ENCODE measurements around the gene MATR3. TPM values are rescaled to one million over a fixed set of nuclear protein-coding genes. Genes with fewer than 3 reads are reported as not detected.

Gene MATR3
- total and polyA plus RNA-seq, 3 experiments from 2014 or later, result 184 to 364 (median 199) TPM

DNA sequence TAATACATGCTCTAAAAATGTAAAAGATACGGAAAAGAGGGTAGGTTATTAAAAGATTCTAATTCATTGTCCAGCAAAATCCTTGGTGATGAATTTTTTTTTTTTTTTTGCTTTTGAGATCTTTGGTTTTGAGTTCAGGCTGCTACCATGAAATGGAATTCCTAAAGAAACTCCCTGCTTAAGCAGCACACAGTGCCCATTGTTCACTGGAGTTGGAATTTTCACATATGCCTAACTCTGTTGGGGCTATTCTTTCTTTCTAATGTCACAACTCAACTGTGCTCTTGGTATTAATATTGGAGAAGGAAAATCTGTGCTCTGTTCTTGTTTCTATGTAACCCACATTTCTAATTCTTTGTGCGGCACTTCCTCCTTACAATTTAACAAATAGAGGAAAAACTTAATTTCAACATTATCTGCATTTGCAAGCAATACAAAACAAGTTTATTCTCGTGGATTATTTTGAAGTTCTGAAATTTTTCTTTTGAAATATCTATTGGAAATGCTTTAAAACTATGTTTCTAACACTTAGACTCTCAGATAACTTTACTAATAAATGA lies 21.6 kb downstream of the MATR3 start:
- DNase-seq, result no peak
- ChIA-PET CTCF (no interaction called here), POLR2A (interaction anchor here (0.6 kb wide), 1 partner anchor 15 kb away, joined by 3 read pairs; no protein-coding TSS in a partner anchor)
- no peaks in the 10 kb centered on the region for H3K27me3 ChIP-seq (ENCODE audit: insufficient read depth, low read length, poor library complexity, severe bottlenecking)
- peaks cover 43 to 56% (median 55%) of the 10 kb centered on the region in 3 donors for H3K4me1 Mint-ChIP-seq
- no peaks in the 10 kb centered on the region for H3K9me3 ChIP-seq (ENCODE audit: low read length)
- no peaks in the 10 kb centered on the region for H3K27me3 Mint-ChIP-seq
- no peak overlapping the region for H3K27ac ChIP-seq (ENCODE audit: low read depth, low read length)
- H3K36me3 ChIP-seq (ENCODE audit: insufficient read depth, low read length), result peaks cover 48% of the 10 kb centered on the region
- no peaks in the 10 kb centered on the region for H3K9me3 Mint-ChIP-seq
- no peak overlapping the region for H3K4me3 ChIP-seq (ENCODE audit: low read length)
- H3K36me3 Mint-ChIP-seq, result peaks cover 4 to 64% (median 6%) of the 10 kb centered on the region in 3 donors
- peak overlapping the region in 1 of 8 donors; percentile 13 for H3K27ac Mint-ChIP-seq
- H3K4me1 ChIP-seq (ENCODE audit: insufficient read depth, low read length), result peaks cover 43% of the 10 kb centered on the region
- H3K4me3 Mint-ChIP-seq, result peak overlapping the region in 2 of 7 donors; percentile 10 to 33

DNA sequence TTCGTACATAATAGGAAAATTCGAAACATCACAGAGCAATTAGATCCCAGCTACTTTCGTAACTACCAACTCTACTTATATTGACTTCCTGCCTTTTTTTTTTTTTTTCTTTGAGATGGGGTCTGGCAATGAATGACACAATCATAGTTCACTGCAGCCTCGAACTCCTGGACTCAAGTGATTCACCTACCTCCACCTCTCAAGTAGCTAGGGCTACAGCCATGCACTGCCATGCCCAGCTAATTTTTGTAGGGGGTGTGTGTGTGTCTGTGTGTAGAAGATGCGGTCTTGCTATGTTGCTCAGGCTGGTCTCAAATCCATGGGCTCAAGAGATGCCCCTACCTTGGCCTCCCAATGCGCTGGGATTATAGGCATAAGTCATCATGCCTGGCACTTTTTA lies 42.3 kb downstream of the MATR3 start:
- peaks cover 3 to 21% (median 4%) of the 10 kb centered on the region in 3 donors for H3K36me3 Mint-ChIP-seq
- Histone ChIP-seq H3K4me3 (ENCODE audit: low read length) (no peak overlapping the region), H3K27me3 (ENCODE audit: insufficient read depth, low read length, poor library complexity, severe bottlenecking) (no peaks in the 10 kb centered on the region), H3K9me3 (ENCODE audit: low read length) (no peaks in the 10 kb centered on the region), H3K36me3 (ENCODE audit: insufficient read depth, low read length) (peaks cover 5% of the 10 kb centered on the region), H3K27ac (ENCODE audit: low read depth, low read length) (no peak overlapping the region), H3K4me1 (ENCODE audit: insufficient read depth, low read length) (peaks cover 4% of the 10 kb centered on the region)
- ChIA-PET POLR2A (interaction anchor here (0.6 kb wide), 1 partner anchor 62 kb away, joined by 3 read pairs; no protein-coding TSS in a partner anchor), CTCF (no interaction called here)
- DNase-seq, result peak in 1 of 5 donors; percentile 22
- H3K9me3 Mint-ChIP-seq, result no peaks in the 10 kb centered on the region
- H3K4me3 Mint-ChIP-seq, result no peak overlapping the region
- H3K27ac Mint-ChIP-seq, result peak overlapping the region in 7 of 8 donors; percentile 17 to 84 (median 52)
- peaks cover 0 to 2% of the 10 kb centered on the region in 2 donors for H3K27me3 Mint-ChIP-seq
- peaks cover 5 to 22% (median 9%) of the 10 kb centered on the region in 3 donors for H3K4me1 Mint-ChIP-seq

DNA sequence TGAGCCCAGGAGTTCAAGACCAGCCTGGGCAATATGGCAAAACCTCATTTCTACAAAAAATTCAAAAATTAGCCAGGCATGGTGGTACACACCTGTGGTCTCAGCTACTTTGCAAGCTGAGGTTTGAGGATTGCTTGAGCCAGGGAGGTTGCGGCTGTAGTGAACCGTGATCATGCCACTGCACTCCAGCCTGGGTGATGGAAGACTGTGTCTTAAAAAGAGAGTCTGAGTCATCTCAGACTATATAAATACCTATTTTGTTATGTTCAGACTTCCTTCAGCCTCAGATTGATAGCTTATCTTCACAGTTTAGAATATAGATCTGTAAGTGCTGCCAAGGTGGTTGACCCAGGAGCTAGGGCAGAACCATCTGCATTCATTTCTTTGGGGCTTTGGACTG lies 46.5 kb downstream of the MATR3 start:
- ChIA-PET POLR2A (interaction anchor here (2.4 to 3.0 kb wide), 2 partner anchors 45 to 51 kb away, joined by 20 to 68 read pairs; partner anchors contain the start of gene MATR3), CTCF (interaction anchor here (1.5 to 3.0 kb wide), 3 partner anchors 29 to 50 kb away, joined by 3 to 21 read pairs (median 3); partner anchors contain the start of genes MATR3 and MZB1)
- peaks cover 39 to 62% (median 45%) of the 10 kb centered on the region in 3 donors for H3K4me1 Mint-ChIP-seq
- no peak for DNase-seq
- H3K27ac Mint-ChIP-seq, result peak overlapping the region in 1 of 8 donors; percentile 98
- no peaks in the 10 kb centered on the region for H3K27me3 ChIP-seq (ENCODE audit: insufficient read depth, low read length, poor library complexity, severe bottlenecking)
- H3K9me3 Mint-ChIP-seq, result no peaks in the 10 kb centered on the region
- peaks cover 4 to 29% (median 4%) of the 10 kb centered on the region in 3 donors for H3K36me3 Mint-ChIP-seq
- peaks cover 5% of the 10 kb centered on the region for H3K36me3 ChIP-seq (ENCODE audit: insufficient read depth, low read length)
- peak overlapping the region in 1 of 7 donors; percentile 97 for H3K4me3 Mint-ChIP-seq
- peaks cover 33% of the 10 kb centered on the region for H3K4me1 ChIP-seq (ENCODE audit: insufficient read depth, low read length)
- no peak overlapping the region for H3K27ac ChIP-seq (ENCODE audit: low read depth, low read length)
- no peak overlapping the region for H3K4me3 ChIP-seq (ENCODE audit: low read length)
- peaks cover 0 to 2% of the 10 kb centered on the region in 2 donors for H3K27me3 Mint-ChIP-seq
- H3K9me3 ChIP-seq (ENCODE audit: low read length), result no peaks in the 10 kb centered on the region

DNA sequence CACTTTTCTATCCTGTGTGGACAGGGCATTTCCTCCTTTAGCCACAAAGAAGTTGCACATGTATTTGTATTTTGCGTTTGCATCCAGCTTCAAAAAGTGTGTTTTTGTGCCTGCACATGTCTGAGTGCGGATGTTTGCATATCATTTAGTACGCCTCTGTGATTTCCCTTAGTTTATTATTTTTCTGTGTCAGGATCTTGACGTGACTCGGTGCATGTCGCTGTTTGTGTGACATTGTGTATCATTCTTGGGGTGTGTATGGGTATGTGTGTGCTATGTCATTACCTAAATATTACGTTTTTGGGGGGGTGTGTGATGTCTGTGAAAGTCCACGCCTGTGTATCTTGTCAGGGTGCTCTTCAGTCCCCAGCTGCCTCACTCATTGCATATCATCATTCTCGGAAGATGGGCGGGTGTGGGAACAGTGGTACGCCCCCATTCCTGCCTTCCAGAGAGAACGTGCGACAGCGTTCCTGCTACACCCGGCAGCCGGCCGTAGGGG lies 47.7 kb downstream of the MATR3 start:
- no peak for DNase-seq
- H3K4me3 Mint-ChIP-seq, result peak overlapping the region; percentile 93 to 100 (median 97)
- peaks cover 44 to 64% (median 54%) of the 10 kb centered on the region in 3 donors for H3K4me1 Mint-ChIP-seq
- no peaks in the 10 kb centered on the region for H3K27me3 Mint-ChIP-seq
- H3K4me3 ChIP-seq (ENCODE audit: low read length), result peak overlapping the region; percentile 87
- H3K9me3 ChIP-seq (ENCODE audit: low read length), result no peaks in the 10 kb centered on the region
- no peaks in the 10 kb centered on the region for H3K9me3 Mint-ChIP-seq
- peak overlapping the region; percentile 98 to 100 (median 98) for H3K27ac Mint-ChIP-seq
- peaks cover 4 to 37% (median 7%) of the 10 kb centered on the region in 3 donors for H3K36me3 Mint-ChIP-seq
- H3K36me3 ChIP-seq (ENCODE audit: insufficient read depth, low read length), result peaks cover 5% of the 10 kb centered on the region
- ChIA-PET POLR2A (interaction anchor here (0.6 to 3.0 kb wide), 16 partner anchors 12 to 222 kb away, joined by 3 to 68 read pairs (median 6); partner anchors contain the start of genes ECSCR, MATR3, SIL1 and SPATA24), CTCF (interaction anchor here (0.8 to 3.0 kb wide), 16 partner anchors 9 to 90 kb away, joined by 3 to 21 read pairs (median 4); partner anchors contain the start of genes MATR3, MZB1 and SPATA24)
- H3K4me1 ChIP-seq (ENCODE audit: insufficient read depth, low read length), result peaks cover 36% of the 10 kb centered on the region
- peak overlapping the region; percentile 99 for H3K27ac ChIP-seq (ENCODE audit: low read depth, low read length)
- H3K27me3 ChIP-seq (ENCODE audit: insufficient read depth, low read length, poor library complexity, severe bottlenecking), result no peaks in the 10 kb centered on the region

DNA sequence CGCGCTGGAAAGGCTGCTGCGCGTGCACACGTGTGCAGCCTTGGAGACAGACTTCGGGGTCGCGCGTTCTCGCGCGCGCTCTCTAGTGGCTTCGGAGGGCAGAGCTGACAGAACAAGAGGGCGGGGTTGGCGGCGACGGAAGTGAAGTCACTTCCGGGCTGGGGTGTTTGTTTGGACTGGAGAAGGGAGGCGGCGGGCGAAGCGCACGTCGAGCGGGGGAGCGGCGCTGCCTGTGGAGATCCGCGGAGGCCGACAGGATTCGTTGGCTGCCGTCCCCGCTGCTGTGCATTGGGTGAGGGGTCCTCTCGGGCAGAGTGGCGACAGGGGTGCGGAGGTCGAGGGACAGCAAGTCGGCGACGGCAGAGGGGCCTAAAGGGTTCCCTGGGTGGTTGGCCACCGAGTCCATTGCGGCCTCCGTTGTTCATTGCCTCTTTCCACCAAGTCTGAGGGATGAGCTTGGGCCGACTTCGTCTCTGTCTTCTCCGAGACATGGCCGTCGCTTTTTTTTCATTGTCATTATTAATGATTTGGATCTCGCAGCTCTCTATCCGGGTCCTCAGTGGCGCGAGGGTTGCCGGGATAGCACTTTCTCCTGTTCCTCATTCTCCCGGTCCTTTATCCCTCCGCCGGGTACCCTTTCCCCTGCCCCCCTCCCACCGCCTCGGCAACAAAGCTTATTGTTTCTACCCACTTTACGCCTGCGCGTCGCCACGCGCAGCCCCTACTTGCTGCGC lies 48.3 kb downstream of the MATR3 start, which contains the start of gene PAIP2:
Gene PAIP2, plus strand, starts transcription at position 166 of the 734 bp plus-strand sequence. CDS start 21,931 bp downstream, outside the sequence.
- H3K4me1 ChIP-seq (ENCODE audit: insufficient read depth, low read length), result peaks cover 36% of the 10 kb centered on the region
- CTCF ChIA-PET, result interaction anchor here (0.7 to 3.0 kb wide), 19 partner anchors 8 to 176 kb away, joined by 3 to 21 read pairs (median 4); partner anchors contain the start of genes MATR3, MZB1 and SPATA24
- peak; percentile 96 to 98 (median 97) for DNase-seq
- POLR2A ChIA-PET, result interaction anchor here (0.5 to 3.0 kb wide), 33 partner anchors 9 to 799 kb away, joined by 3 to 68 read pairs (median 4); partner anchors contain the start of genes DNAJC18, ECSCR, ETF1 and HSPA9
- no peaks in the 10 kb centered on the region for H3K9me3 ChIP-seq (ENCODE audit: low read length)
- Mint-ChIP-seq H3K9me3 (no peaks in the 10 kb centered on the region), H3K27me3 (no peaks in the 10 kb centered on the region), H3K36me3 (peaks cover 4 to 41% (median 7%) of the 10 kb centered on the region in 3 donors), H3K4me3 (peak within 1 kb of the TSS; percentile 93 to 100 (median 97)), H3K27ac (peak within 1 kb of the TSS; percentile 98 to 100 (median 98)), H3K4me1 (peaks cover 43 to 61% (median 53%) of the 10 kb centered on the region in 3 donors)
- H3K27ac ChIP-seq (ENCODE audit: low read depth, low read length), result peak within 1 kb of the TSS; percentile 99
- H3K27me3 ChIP-seq (ENCODE audit: insufficient read depth, low read length, poor library complexity, severe bottlenecking), result no peaks in the 10 kb centered on the region
- H3K4me3 ChIP-seq (ENCODE audit: low read length), result peak within 1 kb of the TSS; percentile 87
- peaks cover 5% of the 10 kb centered on the region for H3K36me3 ChIP-seq (ENCODE audit: insufficient read depth, low read length)

DNA sequence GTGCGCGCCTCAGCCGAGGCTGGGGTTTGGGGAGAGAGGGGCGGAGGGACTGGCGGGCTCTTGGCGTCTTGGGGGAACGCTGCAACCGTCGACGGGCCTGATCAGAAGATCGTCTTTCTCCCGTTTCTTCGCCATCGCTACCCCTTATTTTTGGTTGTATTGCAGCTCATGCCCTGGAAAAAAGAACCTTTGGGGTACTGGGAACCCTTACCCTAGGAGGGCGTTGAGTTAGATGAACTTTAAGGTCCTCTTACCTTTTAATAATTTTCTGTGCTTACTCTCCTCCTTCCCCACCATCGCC lies 48.8 kb downstream of the MATR3 start:
- peaks cover 47 to 65% (median 56%) of the 10 kb centered on the region in 3 donors for H3K4me1 Mint-ChIP-seq
- Histone ChIP-seq H3K36me3 (ENCODE audit: insufficient read depth, low read length) (peaks cover 5% of the 10 kb centered on the region), H3K27me3 (ENCODE audit: insufficient read depth, low read length, poor library complexity, severe bottlenecking) (no peaks in the 10 kb centered on the region), H3K4me1 (ENCODE audit: insufficient read depth, low read length) (peaks cover 36% of the 10 kb centered on the region), H3K27ac (ENCODE audit: low read depth, low read length) (peak overlapping the region; percentile 99), H3K4me3 (ENCODE audit: low read length) (peak overlapping the region; percentile 87), H3K9me3 (ENCODE audit: low read length) (no peaks in the 10 kb centered on the region)
- H3K36me3 Mint-ChIP-seq, result peaks cover 4 to 45% (median 7%) of the 10 kb centered on the region in 3 donors
- CTCF ChIA-PET, result interaction anchor here (1.0 to 3.0 kb wide), 12 partner anchors 8 to 91 kb away, joined by 3 to 21 read pairs (median 5); partner anchors contain the start of genes MATR3, MZB1 and SPATA24
- peak in 2 of 5 donors; percentile 80 to 81 for DNase-seq
- no peaks in the 10 kb centered on the region for H3K9me3 Mint-ChIP-seq
- H3K27me3 Mint-ChIP-seq, result no peaks in the 10 kb centered on the region
- H3K27ac Mint-ChIP-seq, result peak overlapping the region; percentile 98 to 100 (median 98)
- POLR2A ChIA-PET, result interaction anchor here (0.5 to 3.0 kb wide), 28 partner anchors 9 to 799 kb away, joined by 3 to 68 read pairs (median 4); partner anchors contain the start of genes DNAJC18, ETF1, HSPA9 and MATR3
- H3K4me3 Mint-ChIP-seq, result peak overlapping the region; percentile 93 to 100 (median 97)

DNA sequence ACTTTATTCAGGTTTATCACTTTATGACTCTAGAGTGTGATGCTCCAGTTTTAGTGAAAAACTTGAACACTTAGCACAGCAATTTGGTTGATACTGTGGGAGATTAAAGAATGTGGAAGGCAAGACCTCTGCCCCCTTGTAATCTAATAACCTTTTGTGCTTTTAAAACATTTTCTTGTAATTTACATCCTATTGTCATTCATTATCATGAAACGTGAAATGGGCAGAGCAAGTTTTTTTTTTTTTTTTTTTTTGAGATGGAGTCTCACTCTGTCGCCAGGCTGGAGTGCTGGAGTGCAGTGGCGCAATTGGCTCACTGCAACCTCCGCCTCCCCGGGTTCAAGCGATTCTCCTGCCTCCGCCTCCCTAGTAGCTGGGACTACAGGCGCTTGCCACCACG lies 49.9 kb downstream of the MATR3 start:
- Histone ChIP-seq H3K27me3 (ENCODE audit: insufficient read depth, low read length, poor library complexity, severe bottlenecking) (no peaks in the 10 kb centered on the region), H3K36me3 (ENCODE audit: insufficient read depth, low read length) (peaks cover 5% of the 10 kb centered on the region), H3K4me3 (ENCODE audit: low read length) (peak overlapping the region; percentile 87), H3K27ac (ENCODE audit: low read depth, low read length) (no peak overlapping the region), H3K9me3 (ENCODE audit: low read length) (no peaks in the 10 kb centered on the region), H3K4me1 (ENCODE audit: insufficient read depth, low read length) (peaks cover 36% of the 10 kb centered on the region)
- CTCF ChIA-PET, result interaction anchor here (0.7 to 1.6 kb wide), 3 partner anchors 10 to 49 kb away, joined by 3 to 4 read pairs (median 3); no protein-coding TSS in a partner anchor
- Mint-ChIP-seq H3K4me1 (peaks cover 49 to 71% (median 61%) of the 10 kb centered on the region in 3 donors), H3K27ac (peak overlapping the region in 7 of 8 donors; percentile 11 to 99 (median 98)), H3K4me3 (peak overlapping the region; percentile 93 to 100 (median 97)), H3K36me3 (peaks cover 4 to 50% (median 7%) of the 10 kb centered on the region in 3 donors), H3K9me3 (no peaks in the 10 kb centered on the region), H3K27me3 (no peaks in the 10 kb centered on the region)
- no peak for DNase-seq
- POLR2A ChIA-PET, result interaction anchor here (0.6 to 0.7 kb wide), 2 partner anchors 46 to 52 kb away, joined by 5 to 8 read pairs; no protein-coding TSS in a partner anchor
